Endothelial cell of umbilical vein (primary cell): ENCODE measurements around the gene CD44. TPM values are rescaled to one million over a fixed set of nuclear protein-coding genes. Genes with fewer than 3 reads are reported as not detected.

Source experiments
- BruUV-seq: library from RNA; stranded (reverse); fragments of 400-500 nt; replicated peaks from 2 replicates; lab custom pipeline; 2021; lab: Mats Ljungman, UMichigan
- CTCF ChIA-PET: fragments of 300-600, 350-600 bp; sonication (Branson Sonifier 250); formaldehyde crosslinking; loops from one replicate; lab custom pipeline; 2021; ENCODE audit warnings: antibody characterized with exemption, inconsistent platforms; lab: Charles Lee
- POLR2A ChIA-PET: fragments of 300-600, 350-600 bp; sonication (Branson Sonifier 250); formaldehyde crosslinking; loops from one replicate; lab custom pipeline; 2021; ENCODE audit warnings: antibody characterized with exemption, inconsistent platforms; lab: Charles Lee
- DNase-seq: peaks from one replicate; pipeline ENCODE4 v3.0.0-alpha.2; 2011; ENCODE audit warnings: low read depth, low spot score
- FAIRE-seq: peaks from 2 replicates; lab custom pipeline; 2011; peaks lifted over from hg19 to GRCh38; lab: Jason Lieb, UNC
- H2AFZ ChIP-seq: 2 replicates; pipeline ENCODE4 v1.6.0; 2012; ENCODE audit warnings: low read depth, low read length, control low read depth, inconsistent platforms
- H3K27ac ChIP-seq: 2 replicates; pipeline ENCODE4 v1.5.1; 2011; ENCODE audit warnings: low read depth, mild to moderate bottlenecking, control low read depth, low read length, moderate library complexity; ENCODE audit not compliant: insufficient read depth
- H3K27me3 ChIP-seq, 2 experiments: 2 replicates each; pipeline versions ENCODE4 v1.6.0 to v1.6.1; 2011; ENCODE audit warnings: low read length in 2 of 2, mixed read lengths in 1 of 2; ENCODE audit not compliant: control insufficient read depth in 2 of 2, insufficient read depth in 2 of 2
- H3K36me3 ChIP-seq, 2 experiments: 2 replicates in 1 of 2; 3 replicates in 1 of 2; pipeline ENCODE4 v1.5.1; 2011; ENCODE audit warnings: low read length in 2 of 2, mild to moderate bottlenecking in 1 of 2, moderate library complexity in 1 of 2; ENCODE audit not compliant: control insufficient read depth in 2 of 2, insufficient read depth in 2 of 2; ENCODE audit errors: extremely low read depth in 1 of 2
- H3K4me1 ChIP-seq: 3 replicates; pipeline ENCODE4 v1.5.1; 2011; ENCODE audit warnings: mild to moderate bottlenecking, low read length; ENCODE audit not compliant: control insufficient read depth, insufficient read depth; ENCODE audit errors: extremely low read depth
- H3K4me2 ChIP-seq: 2 replicates; pipeline ENCODE4 v1.6.1; 2011; ENCODE audit warnings: low read length, control low read depth, mixed read lengths; ENCODE audit not compliant: insufficient read depth
- H3K4me3 ChIP-seq, 3 experiments: fragments of 200-600 bp in 1 of 3; sonication (generic), shearing (Covaris generic) in 1 of 3; replicated peaks in 1 of 3; 2 replicates each; pipeline ENCODE4 v1.5.1; 2011 to 2016; ENCODE audit warnings: control low read depth in 3 of 3, low read length in 3 of 3, mild to moderate bottlenecking in 2 of 3, inconsistent platforms in 1 of 3, low read depth in 1 of 3, moderate library complexity in 1 of 3; ENCODE audit not compliant: insufficient read depth in 1 of 3
- H3K79me2 ChIP-seq: 2 replicates; pipeline ENCODE4 v1.6.0; 2012; ENCODE audit warnings: low read length, inconsistent platforms; ENCODE audit not compliant: control insufficient read depth, insufficient read depth
- H3K9ac ChIP-seq: replicated peaks from 2 replicates; pipeline ENCODE3; 2011; ENCODE audit warnings: low read length, control low read depth; ENCODE audit not compliant: insufficient read depth; ENCODE audit errors: extremely low read depth
- H3K9me1 ChIP-seq: replicated peaks from 3 replicates; pipeline ENCODE4 v1.6.0; 2011; ENCODE audit warnings: mild to moderate bottlenecking, low read length; ENCODE audit not compliant: control insufficient read depth, insufficient read depth; ENCODE audit errors: extremely low read depth
- H3K9me3 ChIP-seq: replicated peaks from 2 replicates; pipeline ENCODE4 v1.5.1; 2012; ENCODE audit warnings: low read length, inconsistent platforms; ENCODE audit not compliant: control insufficient read depth, insufficient read depth
- H4K20me1 ChIP-seq: replicated peaks from 2 replicates; pipeline ENCODE3; 2011; ENCODE audit warnings: mild to moderate bottlenecking, low read length; ENCODE audit not compliant: control insufficient read depth, insufficient read depth; ENCODE audit errors: extremely low read depth
- EZH2 ChIP-seq: IDR thresholded peaks from 2 replicates; pipeline ENCODE4 v1.6.1; 2012; ENCODE audit warnings: borderline replicate concordance, low read depth, mild to moderate bottlenecking, moderate library complexity, low read length, inconsistent platforms; ENCODE audit not compliant: severe bottlenecking
- FOS ChIP-seq: IDR thresholded peaks from 2 replicates; pipeline ENCODE4 v1.6.1; 2011; ENCODE audit warnings: mild to moderate bottlenecking, low read length, moderate library complexity, borderline replicate concordance; ENCODE audit not compliant: insufficient read depth
- GATA2 ChIP-seq: IDR thresholded peaks from 2 replicates; pipeline ENCODE4 v1.7.0; 2011; ENCODE audit warnings: low read depth, mild to moderate bottlenecking, moderate library complexity, mixed read lengths, low read length; ENCODE audit not compliant: insufficient read length, insufficient read depth
- JUN ChIP-seq: IDR thresholded peaks from 2 replicates; pipeline ENCODE4 v1.6.1; 2011; ENCODE audit warnings: borderline replicate concordance, low read depth; ENCODE audit not compliant: insufficient read length, insufficient read depth
- MYC ChIP-seq: IDR thresholded peaks from one replicate; pipeline ENCODE4 v1.6.1; 2011; ENCODE audit warnings: mild to moderate bottlenecking, low read depth, low read length
- POLR2A ChIP-seq: IDR thresholded peaks from 2 replicates; pipeline ENCODE4 v1.6.1; 2012; ENCODE audit warnings: low read depth, mild to moderate bottlenecking, control low read depth, low read length
- POLR2AphosphoS5 ChIP-seq: IDR thresholded peaks from 2 replicates; pipeline ENCODE4 v1.6.1; 2012; ENCODE audit warnings: low read depth, mild to moderate bottlenecking, control low read depth, low read length, moderate library complexity; ENCODE audit not compliant: insufficient read depth
- dilution Hi-C: fragments of 300-500 bp; cut with MboI; formaldehyde crosslinking; loops from one replicate; pipeline ENCODE4 v1.15.0; 2019; ENCODE audit warnings: low sequenced_read_pairs; ENCODE audit not compliant: extremely low pct_ligation_motif_present
- intact Hi-C: fragments of 100-400 bp; cut with micrococcal nuclease; formaldehyde crosslinking; loops from one replicate; pipeline ENCODE4 v1.10.0; 2022
- polyA plus RNA-seq, 4 experiments: library from polyadenylated mRNA; depleted of rRNA in 3 of 4; stranded (reverse) in 3 of 4; unstranded in 1 of 4; fragments of >200 nt; gene quantifications; 2 replicates each; pipeline versions ENCODE4 v1.2.1 to v1.2.3, GENCODE V29; 2011 to 2012; ENCODE audit warnings: missing spikeins in 1 of 4
- total RNA-seq: library from RNA; stranded (reverse); gene quantifications from 2 replicates; pipeline ENCODE4 v1.2.3, GENCODE V29; 2021
- TF ChIP-seq, protein P1 (sequence below): IDR thresholded peaks from 2 replicates; pipeline ENCODE4 v1.6.1; 2011; ENCODE audit not compliant: insufficient read depth, insufficient read length
- TF ChIP-seq, protein P2 (sequence below), 2 donors: IDR thresholded peaks; 1 replicate in 1 of 2; 2 replicates in 1 of 2; pipeline ENCODE4 v1.5.1; 2011; ENCODE audit warnings: low read length in 2 of 2, mild to moderate bottlenecking in 2 of 2, moderate library complexity in 2 of 2, control low read depth in 1 of 2, inconsistent platforms in 1 of 2, low read depth in 1 of 2; ENCODE audit not compliant: insufficient read depth in 1 of 2; ENCODE audit errors: extremely low read depth in 1 of 2

CD44 gene
- total and polyA plus RNA-seq, 2 donors (not counting 3 experiments of a cell fraction or from before 2014, with no cell fraction given) = 25.5 to 26.3 TPM

DNA sequence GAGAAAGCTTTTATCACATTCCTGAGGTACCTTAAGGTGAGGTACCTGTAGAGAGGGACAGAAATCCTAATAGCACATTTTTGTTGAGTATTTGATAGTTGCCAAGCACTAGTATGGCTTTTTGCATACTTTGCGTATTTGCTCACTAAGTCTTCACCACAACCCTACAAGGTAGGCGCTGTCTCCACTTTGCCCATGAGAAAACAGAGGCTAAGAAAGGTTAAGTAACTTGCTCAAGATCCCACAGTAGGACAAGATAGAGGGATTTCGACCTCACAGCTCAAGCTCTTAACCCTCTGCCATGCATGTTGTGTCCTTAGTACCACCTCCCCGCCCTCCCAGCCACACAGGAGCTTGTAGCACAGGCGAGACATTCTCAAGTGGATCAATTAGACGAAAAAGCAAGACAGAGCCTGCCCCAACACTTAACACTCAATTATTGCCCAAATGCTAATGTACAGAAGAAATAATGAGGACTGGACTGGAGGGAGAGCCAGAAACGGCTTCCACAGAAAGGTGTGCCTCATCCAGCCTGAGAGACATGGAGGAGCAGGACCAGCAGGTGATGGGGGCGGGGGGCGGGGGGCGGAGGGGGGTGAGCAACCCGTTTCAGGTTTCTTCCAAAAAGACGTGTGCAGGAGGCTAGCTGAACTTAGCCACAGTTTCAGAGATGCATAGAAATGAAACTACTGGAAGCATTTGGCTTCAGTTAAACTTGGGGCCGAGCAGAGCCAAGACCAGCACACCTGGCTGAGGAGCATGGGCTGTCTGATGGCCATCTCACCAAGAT is 26.7 kb upstream of the CD44 start:
- no peaks in the 10 kb centered on the region for H3K79me2 ChIP-seq
- H3K27me3 ChIP-seq = no peaks in the 10 kb centered on the region
- H4K20me1 ChIP-seq = no peaks in the 10 kb centered on the region
- ChIA-PET CTCF (no interaction called here), POLR2A (no interaction called here)
- H3K4me2 ChIP-seq = no peak overlapping the region
- dilution Hi-C loops (no loop called here), intact Hi-C loops (no loop called here)
- DNase-seq = no peak
- no peak for FAIRE-seq
- BruUV-seq = no TSS peak
- H3K4me3 ChIP-seq = no peak overlapping the region
- no peak overlapping the region for H2AFZ ChIP-seq
- H3K4me1 ChIP-seq = peaks cover 15% of the 10 kb centered on the region
- TF ChIP-seq EZH2 (no peak), GATA2 (no peak), POLR2AphosphoS5 (no peak), FOS (no peak), MYC (no peak), POLR2A (no peak), JUN (no peak)
- TF ChIP-seq, protein P1, sequence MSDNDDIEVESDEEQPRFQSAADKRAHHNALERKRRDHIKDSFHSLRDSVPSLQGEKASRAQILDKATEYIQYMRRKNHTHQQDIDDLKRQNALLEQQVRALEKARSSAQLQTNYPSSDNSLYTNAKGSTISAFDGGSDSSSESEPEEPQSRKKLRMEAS = no peak
- TF ChIP-seq, protein P2, sequence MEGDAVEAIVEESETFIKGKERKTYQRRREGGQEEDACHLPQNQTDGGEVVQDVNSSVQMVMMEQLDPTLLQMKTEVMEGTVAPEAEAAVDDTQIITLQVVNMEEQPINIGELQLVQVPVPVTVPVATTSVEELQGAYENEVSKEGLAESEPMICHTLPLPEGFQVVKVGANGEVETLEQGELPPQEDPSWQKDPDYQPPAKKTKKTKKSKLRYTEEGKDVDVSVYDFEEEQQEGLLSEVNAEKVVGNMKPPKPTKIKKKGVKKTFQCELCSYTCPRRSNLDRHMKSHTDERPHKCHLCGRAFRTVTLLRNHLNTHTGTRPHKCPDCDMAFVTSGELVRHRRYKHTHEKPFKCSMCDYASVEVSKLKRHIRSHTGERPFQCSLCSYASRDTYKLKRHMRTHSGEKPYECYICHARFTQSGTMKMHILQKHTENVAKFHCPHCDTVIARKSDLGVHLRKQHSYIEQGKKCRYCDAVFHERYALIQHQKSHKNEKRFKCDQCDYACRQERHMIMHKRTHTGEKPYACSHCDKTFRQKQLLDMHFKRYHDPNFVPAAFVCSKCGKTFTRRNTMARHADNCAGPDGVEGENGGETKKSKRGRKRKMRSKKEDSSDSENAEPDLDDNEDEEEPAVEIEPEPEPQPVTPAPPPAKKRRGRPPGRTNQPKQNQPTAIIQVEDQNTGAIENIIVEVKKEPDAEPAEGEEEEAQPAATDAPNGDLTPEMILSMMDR (IDR thresholded peaks at IDR 0.05; ENCODE audit: extremely low read depth in 1 of 2, insufficient read depth in 1 of 2, low read depth in 1 of 2, low read length in 2 of 2) = no peak
- H3K27ac ChIP-seq = no peak overlapping the region
- H3K36me3 ChIP-seq = no peaks in the 10 kb centered on the region
- H3K9me1 ChIP-seq = no peaks in the 10 kb centered on the region
- H3K9me3 ChIP-seq = no peaks in the 10 kb centered on the region
- no peak overlapping the region for H3K9ac ChIP-seq
